SK-N-MC (cell line): Measurements from ENCODE around the gene ECE1.

Experiments
- EZH2 ChIP-seq: fragments of 200-600 bp; sonication (generic); IDR thresholded peaks from one replicate; pipeline ENCODE4 v1.6.1; 2017; ENCODE audit warnings: antibody characterized with exemption
- FOXP2 ChIP-seq: optimal IDR thresholded peaks from 2 replicates; pipeline ENCODE3; 2011; ENCODE audit warnings: mild to moderate bottlenecking, moderate library complexity; ENCODE audit not compliant: insufficient read depth; ENCODE audit errors: extremely low read length, control extremely low read depth
- POLR2AphosphoS5 ChIP-seq: IDR thresholded peaks from 2 replicates; pipeline ENCODE4 v1.6.1; 2012; ENCODE audit warnings: mild to moderate bottlenecking, low read depth, low read length, borderline replicate concordance

- TF ChIP-seq EZH2 = no peak
- no peak for TF ChIP-seq POLR2AphosphoS5
- TF ChIP-seq FOXP2 = no peak
Measured at GRCh38 chr1:21323091-21323490, 32.8 kb upstream of the ECE1 start.
